ENCODE measurements around the gene TMEM167B. TPM values are rescaled to one million over a fixed set of nuclear protein-coding genes. Genes with fewer than 3 reads are reported as not detected.

The TMEM167B gene
- total RNA-seq, 4 donors from 2014 or later, result 17.5 to 26.3 (median 21.8) TPM

DNA sequence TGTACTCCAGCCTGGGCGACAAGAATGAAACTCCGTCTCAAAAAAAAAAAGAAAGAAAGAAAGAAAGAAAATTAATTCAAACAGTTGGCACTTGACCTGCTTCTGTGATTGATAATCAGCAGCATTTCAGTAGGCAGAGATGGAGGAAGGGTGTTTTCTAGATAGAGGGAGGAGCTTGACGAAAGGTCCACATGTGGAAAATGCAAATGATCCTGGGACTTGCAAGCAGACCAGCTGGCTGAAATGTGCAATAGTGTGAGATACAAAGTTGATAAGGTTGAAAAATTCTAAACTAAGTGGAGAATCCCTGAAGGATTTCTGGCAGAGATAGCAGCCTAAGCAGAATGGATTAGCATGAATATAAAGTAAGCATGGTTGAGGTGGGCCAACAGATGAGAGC is 27.5 kb downstream of the TMEM167B start:
- DNase-seq, result no peak
- peaks cover 1 to 11% of the 10 kb centered on the region in 2 donors for H3K4me1 ChIP-seq
- in situ Hi-C loops (cut with MboI; ENCODE audit: low sequenced_read_pairs in 4 of 4), result loop anchor here in 1 of 4 donors (10.0 kb wide), 2 partner anchors 77 to 153 kb away; partner anchors contain the start of gene CLCC1
- TF ChIP-seq, protein P1, sequence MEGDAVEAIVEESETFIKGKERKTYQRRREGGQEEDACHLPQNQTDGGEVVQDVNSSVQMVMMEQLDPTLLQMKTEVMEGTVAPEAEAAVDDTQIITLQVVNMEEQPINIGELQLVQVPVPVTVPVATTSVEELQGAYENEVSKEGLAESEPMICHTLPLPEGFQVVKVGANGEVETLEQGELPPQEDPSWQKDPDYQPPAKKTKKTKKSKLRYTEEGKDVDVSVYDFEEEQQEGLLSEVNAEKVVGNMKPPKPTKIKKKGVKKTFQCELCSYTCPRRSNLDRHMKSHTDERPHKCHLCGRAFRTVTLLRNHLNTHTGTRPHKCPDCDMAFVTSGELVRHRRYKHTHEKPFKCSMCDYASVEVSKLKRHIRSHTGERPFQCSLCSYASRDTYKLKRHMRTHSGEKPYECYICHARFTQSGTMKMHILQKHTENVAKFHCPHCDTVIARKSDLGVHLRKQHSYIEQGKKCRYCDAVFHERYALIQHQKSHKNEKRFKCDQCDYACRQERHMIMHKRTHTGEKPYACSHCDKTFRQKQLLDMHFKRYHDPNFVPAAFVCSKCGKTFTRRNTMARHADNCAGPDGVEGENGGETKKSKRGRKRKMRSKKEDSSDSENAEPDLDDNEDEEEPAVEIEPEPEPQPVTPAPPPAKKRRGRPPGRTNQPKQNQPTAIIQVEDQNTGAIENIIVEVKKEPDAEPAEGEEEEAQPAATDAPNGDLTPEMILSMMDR (IDR thresholded peaks at IDR 0.05 in 4 of 5, conservative IDR thresholded peaks at IDR 0.05 in 1 of 5), result no peak
- H3K27ac ChIP-seq, result no peak overlapping the region
- H3K4me3 ChIP-seq, result no peak overlapping the region
- no peaks in the 10 kb centered on the region for H3K9me3 ChIP-seq
- ATAC-seq, result no peak
- peaks cover 25 to 34% (median 32%) of the 10 kb centered on the region in 3 donors for H3K27me3 ChIP-seq
- intact Hi-C loops (cut with DNase I; ENCODE audit: low total_unique reads), result no loop called here
- H3K36me3 ChIP-seq, result no peaks in the 10 kb centered on the region

DNA sequence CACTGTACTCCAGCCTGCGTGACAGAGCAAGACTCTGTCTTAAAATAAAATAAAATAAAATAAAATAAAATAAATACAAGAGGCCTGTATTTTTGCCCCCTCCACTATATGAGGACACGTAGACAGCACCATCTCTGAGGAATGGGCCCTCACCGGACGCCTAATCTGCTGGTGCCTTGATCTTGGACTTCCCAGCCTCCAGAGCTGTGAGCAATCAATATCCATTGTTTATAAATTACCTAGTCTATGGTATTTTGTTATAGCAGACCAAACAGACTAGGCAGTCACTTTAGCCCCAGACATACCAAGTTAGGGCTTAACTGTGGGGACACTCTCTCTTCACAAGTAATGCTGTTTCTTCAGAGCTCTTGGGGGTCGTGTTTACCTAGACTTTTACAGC is 29.8 kb downstream of the TMEM167B start:
- TF ChIP-seq POLR2A (IDR thresholded peaks at IDR 0.05), result no peak
- TF ChIP-seq, protein P1 (IDR thresholded peaks at IDR 0.05 in 4 of 5, conservative IDR thresholded peaks at IDR 0.05 in 1 of 5), result no peak
- in situ Hi-C loops (cut with MboI; ENCODE audit: low sequenced_read_pairs in 4 of 4), result no loop called here
- Histone ChIP-seq H3K4me3 (no peak overlapping the region), H3K9me3 (no peaks in the 10 kb centered on the region), H3K36me3 (no peaks in the 10 kb centered on the region), H3K27me3 (peaks cover 10 to 14% (median 14%) of the 10 kb centered on the region in 3 donors), H3K27ac (no peak overlapping the region), H3K4me1 (no peaks in the 10 kb centered on the region)
- DNase-seq (no peak), ATAC-seq (no peak)
- intact Hi-C loops (cut with DNase I; ENCODE audit: low total_unique reads), result no loop called here

DNA sequence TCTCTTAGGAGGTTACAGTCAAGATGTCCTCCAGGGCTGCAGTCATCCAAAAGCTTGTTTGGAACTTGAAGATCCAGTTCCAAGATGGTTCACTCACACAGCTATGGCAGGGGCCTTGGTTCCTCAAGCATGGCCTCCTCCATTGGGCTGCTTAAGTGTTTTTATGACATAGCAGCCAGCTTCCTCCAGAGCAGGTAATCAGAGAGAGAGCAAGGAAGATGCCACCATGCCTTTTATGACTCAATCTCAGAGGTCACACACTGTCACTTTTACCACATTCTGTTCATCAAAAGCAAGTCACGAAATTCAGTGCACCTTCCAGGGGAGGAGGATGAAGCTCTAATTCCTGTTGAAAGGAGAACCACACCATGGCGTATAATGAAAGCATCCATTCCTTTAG is 40.5 kb downstream of the TMEM167B start:
- TF ChIP-seq, protein P1 (IDR thresholded peaks at IDR 0.05 in 4 of 5, conservative IDR thresholded peaks at IDR 0.05 in 1 of 5), result no peak
- TF ChIP-seq POLR2A (IDR thresholded peaks at IDR 0.05), result no peak
- intact Hi-C loops (cut with DNase I; ENCODE audit: low total_unique reads), result no loop called here

DNA sequence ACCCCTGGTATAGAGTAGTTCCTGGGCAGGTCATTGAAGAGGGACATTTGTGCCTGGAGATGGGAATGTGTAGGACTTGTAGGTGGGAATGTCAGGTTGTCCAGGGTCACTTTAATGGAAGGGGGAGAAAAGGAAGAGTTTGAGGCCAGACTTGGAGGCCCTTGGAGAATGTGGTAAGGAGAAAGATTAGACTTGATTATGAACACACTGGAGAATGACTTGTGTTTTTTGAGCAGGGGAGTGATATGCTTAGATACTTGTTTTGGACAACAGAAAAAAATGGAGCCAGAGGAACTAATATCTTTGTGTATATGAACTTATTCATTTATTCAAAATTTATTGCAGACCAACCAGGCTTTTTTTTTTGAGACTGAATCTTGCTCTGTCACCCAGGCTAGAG is 41.2 kb downstream of the TMEM167B start:
- H3K4me3 ChIP-seq, result no peak overlapping the region
- ATAC-seq, result no peak
- peaks cover 8 to 14% of the 10 kb centered on the region in 2 donors for H3K4me1 ChIP-seq
- TF ChIP-seq, protein P1 (IDR thresholded peaks at IDR 0.05 in 4 of 5, conservative IDR thresholded peaks at IDR 0.05 in 1 of 5), result no peak
- TF ChIP-seq POLR2A (IDR thresholded peaks at IDR 0.05), result no peak
- intact Hi-C loops (cut with DNase I; ENCODE audit: low total_unique reads) (no loop called here), in situ Hi-C loops (cut with MboI; ENCODE audit: low sequenced_read_pairs in 4 of 4) (no loop called here)
- H3K36me3 ChIP-seq, result no peaks in the 10 kb centered on the region
- H3K27ac ChIP-seq, result no peak overlapping the region
- DNase-seq, result no peak
- H3K9me3 ChIP-seq, result no peaks in the 10 kb centered on the region
- no peaks in the 10 kb centered on the region for H3K27me3 ChIP-seq

More for the DNA sequence above, 40.5 kb downstream of the TMEM167B start:
- no peak overlapping the region for H3K27ac ChIP-seq
- H3K4me3 ChIP-seq, result no peak overlapping the region
- peaks cover 8 to 14% of the 10 kb centered on the region in 2 donors for H3K4me1 ChIP-seq
- no peaks in the 10 kb centered on the region for H3K9me3 ChIP-seq
- H3K27me3 ChIP-seq, result no peaks in the 10 kb centered on the region
- in situ Hi-C loops (cut with MboI; ENCODE audit: low sequenced_read_pairs in 4 of 4), result no loop called here
- no peaks in the 10 kb centered on the region for H3K36me3 ChIP-seq
- DNase-seq, result no peak
- ATAC-seq, result no peak
